ENCODE measurements around the gene FTO. TPM values are rescaled to one million over a fixed set of nuclear protein-coding genes. Genes with fewer than 3 reads are reported as not detected.

FTO gene
- total and polyA plus RNA-seq, 2 donors from 2014 or later: 22.3 to 116 TPM

GRCh38 chr16:53925107-53925410 is 221.1 kb downstream of the FTO start:
- intact Hi-C loops (cut with DNase I): no loop called here
- no peaks in the 10 kb centered on the region for H3K36me3 ChIP-seq (ENCODE audit: control insufficient read depth in 2 of 3, insufficient read depth in 3 of 3, low read length in 3 of 3)
- H3K4me1 ChIP-seq (ENCODE audit: control insufficient read depth in 2 of 3, insufficient read depth in 2 of 3, low read depth in 1 of 3, low read length in 3 of 3): peaks cover 0 to 9% (median 0%) of the 10 kb centered on the region in 3 donors
- FAIRE-seq: no peak
- H3K27me3 ChIP-seq (ENCODE audit: control insufficient read depth, insufficient read depth, low read length): no peaks in the 10 kb centered on the region
- DNase-seq: no peak
- H3K4me3 ChIP-seq (ENCODE audit: low read length in 3 of 3): no peak overlapping the region
- H3K9me3 ChIP-seq (ENCODE audit: control insufficient read depth in 2 of 3, insufficient read depth in 1 of 3, low read length in 3 of 3): no peaks in the 10 kb centered on the region
- H3K27ac ChIP-seq (ENCODE audit: low read depth in 2 of 2, low read length in 2 of 2): no peak overlapping the region
- H3K9ac ChIP-seq (ENCODE audit: low read length in 3 of 3): no peak overlapping the region
- TF ChIP-seq CTCF (IDR thresholded peaks at IDR 0.05; ENCODE audit: borderline replicate concordance, extremely low read depth, insufficient read depth): no peak

- Histone ChIP-seq H3K36me3 (ENCODE audit: control insufficient read depth in 2 of 3, insufficient read depth in 3 of 3, low read length in 3 of 3) (no peaks in the 10 kb centered on the region), H3K9me3 (ENCODE audit: control insufficient read depth in 2 of 3, insufficient read depth in 1 of 3, low read length in 3 of 3) (no peaks in the 10 kb centered on the region), H3K27me3 (ENCODE audit: control insufficient read depth, insufficient read depth, low read length) (no peaks in the 10 kb centered on the region), H3K9ac (ENCODE audit: low read length in 3 of 3) (no peak overlapping the region), H3K4me1 (ENCODE audit: control insufficient read depth in 2 of 3, insufficient read depth in 2 of 3, low read depth in 1 of 3, low read length in 3 of 3) (peaks cover 0 to 9% (median 0%) of the 10 kb centered on the region in 3 donors), H3K4me3 (ENCODE audit: low read length in 3 of 3) (no peak overlapping the region), H3K27ac (ENCODE audit: low read depth in 2 of 2, low read length in 2 of 2) (no peak overlapping the region)
- DNase-seq (no peak), FAIRE-seq (no peak)
- no peak for TF ChIP-seq CTCF (IDR thresholded peaks at IDR 0.05; ENCODE audit: borderline replicate concordance, extremely low read depth, insufficient read depth)
- intact Hi-C loops (cut with DNase I): no loop called here
Observed at GRCh38 chr16:53925526-53925925, 221.6 kb downstream of the FTO start.

- no peaks in the 10 kb centered on the region for H3K27me3 ChIP-seq (ENCODE audit: control insufficient read depth, insufficient read depth, low read length)
- FAIRE-seq (no peak), DNase-seq (no peak)
- peaks cover 0 to 9% (median 0%) of the 10 kb centered on the region in 3 donors for H3K4me1 ChIP-seq (ENCODE audit: control insufficient read depth in 2 of 3, insufficient read depth in 2 of 3, low read depth in 1 of 3, low read length in 3 of 3)
- no peak overlapping the region for H3K9ac ChIP-seq (ENCODE audit: low read length in 3 of 3)
- no peak for TF ChIP-seq CTCF (IDR thresholded peaks at IDR 0.05; ENCODE audit: borderline replicate concordance, extremely low read depth, insufficient read depth)
- intact Hi-C loops (cut with DNase I): no loop called here
- no peak overlapping the region for H3K27ac ChIP-seq (ENCODE audit: low read depth in 2 of 2, low read length in 2 of 2)
- H3K9me3 ChIP-seq (ENCODE audit: control insufficient read depth in 2 of 3, insufficient read depth in 1 of 3, low read length in 3 of 3): no peaks in the 10 kb centered on the region
- no peaks in the 10 kb centered on the region for H3K36me3 ChIP-seq (ENCODE audit: control insufficient read depth in 2 of 3, insufficient read depth in 3 of 3, low read length in 3 of 3)
- no peak overlapping the region for H3K4me3 ChIP-seq (ENCODE audit: low read length in 3 of 3)
Observed at GRCh38 chr16:53926209-53926608, 222.3 kb downstream of the FTO start.

- intact Hi-C loops (cut with DNase I): no loop called here
- no peak overlapping the region for H3K4me3 ChIP-seq (ENCODE audit: low read length in 3 of 3)
- DNase-seq (no peak), FAIRE-seq (no peak)
- no peak overlapping the region for H3K27ac ChIP-seq (ENCODE audit: low read depth in 2 of 2, low read length in 2 of 2)
- H3K4me1 ChIP-seq (ENCODE audit: control insufficient read depth in 2 of 3, insufficient read depth in 2 of 3, low read depth in 1 of 3, low read length in 3 of 3): no peaks in the 10 kb centered on the region
- TF ChIP-seq CTCF (IDR thresholded peaks at IDR 0.05; ENCODE audit: borderline replicate concordance, extremely low read depth, insufficient read depth): no peak
- no peaks in the 10 kb centered on the region for H3K27me3 ChIP-seq (ENCODE audit: control insufficient read depth, insufficient read depth, low read length)
- peaks cover 0 to 3% (median 0%) of the 10 kb centered on the region in 3 donors for H3K36me3 ChIP-seq (ENCODE audit: control insufficient read depth in 2 of 3, insufficient read depth in 3 of 3, low read length in 3 of 3)
- H3K9me3 ChIP-seq (ENCODE audit: control insufficient read depth in 2 of 3, insufficient read depth in 1 of 3, low read length in 3 of 3): no peaks in the 10 kb centered on the region
- H3K9ac ChIP-seq (ENCODE audit: low read length in 3 of 3): no peak overlapping the region
Observed at GRCh38 chr16:53932975-53933374, 229.0 kb downstream of the FTO start.

Measured in kidney (tissue), 14 donors.